Measurements from ENCODE around the gene ASTN2. TPM values are rescaled to one million over a fixed set of nuclear protein-coding genes. Genes with fewer than 3 reads are reported as not detected.

Gene ASTN2
- total RNA-seq, 1 donor, result 3.1 TPM

GRCh38 chr9:117138231-117138630, 276.6 kb downstream of the ASTN2 start:
- no peak overlapping the region for H3K4me3 ChIP-seq (ENCODE audit: low read length)
- no peaks in the 10 kb centered on the region for H3K27me3 ChIP-seq (ENCODE audit: insufficient read depth, low read length)
- no peaks in the 10 kb centered on the region for H3K4me1 ChIP-seq (ENCODE audit: insufficient read depth, low read length)
- no peaks in the 10 kb centered on the region for H3K9me3 ChIP-seq (ENCODE audit: low read depth, low read length)

GRCh38 chr9:117136461-117136860, 278.4 kb downstream of the ASTN2 start:
- H3K4me1 ChIP-seq (ENCODE audit: insufficient read depth, low read length), result no peaks in the 10 kb centered on the region
- no peaks in the 10 kb centered on the region for H3K9me3 ChIP-seq (ENCODE audit: low read depth, low read length)
- H3K4me3 ChIP-seq (ENCODE audit: low read length), result no peak overlapping the region
- H3K27me3 ChIP-seq (ENCODE audit: insufficient read depth, low read length), result no peaks in the 10 kb centered on the region

- Histone ChIP-seq H3K9me3 (ENCODE audit: low read depth, low read length) (no peaks in the 10 kb centered on the region), H3K4me1 (ENCODE audit: insufficient read depth, low read length) (no peaks in the 10 kb centered on the region), H3K4me3 (ENCODE audit: low read length) (no peak overlapping the region), H3K27me3 (ENCODE audit: insufficient read depth, low read length) (no peaks in the 10 kb centered on the region)
These were observed 279.3 kb downstream of the ASTN2 start for GRCh38 chr9:117135501-117136098.

- H3K27me3 ChIP-seq (ENCODE audit: insufficient read depth, low read length), result no peaks in the 10 kb centered on the region
- no peaks in the 10 kb centered on the region for H3K9me3 ChIP-seq (ENCODE audit: low read depth, low read length)
- H3K4me1 ChIP-seq (ENCODE audit: insufficient read depth, low read length), result no peaks in the 10 kb centered on the region
- no peak overlapping the region for H3K4me3 ChIP-seq (ENCODE audit: low read length)
These were observed 279.9 kb downstream of the ASTN2 start for GRCh38 chr9:117134826-117135500.

GRCh38 chr9:117126871-117127270, 288.0 kb downstream of the ASTN2 start:
- no peak overlapping the region for H3K4me3 ChIP-seq (ENCODE audit: low read length)
- H3K4me1 ChIP-seq (ENCODE audit: insufficient read depth, low read length), result no peaks in the 10 kb centered on the region
- no peaks in the 10 kb centered on the region for H3K27me3 ChIP-seq (ENCODE audit: insufficient read depth, low read length)
- no peaks in the 10 kb centered on the region for H3K9me3 ChIP-seq (ENCODE audit: low read depth, low read length)

- no peaks in the 10 kb centered on the region for H3K27me3 ChIP-seq (ENCODE audit: insufficient read depth, low read length)
- H3K9me3 ChIP-seq (ENCODE audit: low read depth, low read length), result no peaks in the 10 kb centered on the region
- no peak overlapping the region for H3K4me3 ChIP-seq (ENCODE audit: low read length)
- no peaks in the 10 kb centered on the region for H3K4me1 ChIP-seq (ENCODE audit: insufficient read depth, low read length)
These were observed 289.3 kb downstream of the ASTN2 start for GRCh38 chr9:117125531-117125930.

- Histone ChIP-seq H3K4me3 (ENCODE audit: low read length) (no peak overlapping the region), H3K9me3 (ENCODE audit: low read depth, low read length) (no peaks in the 10 kb centered on the region), H3K27me3 (ENCODE audit: insufficient read depth, low read length) (no peaks in the 10 kb centered on the region), H3K4me1 (ENCODE audit: insufficient read depth, low read length) (no peaks in the 10 kb centered on the region)
These were observed 291.1 kb downstream of the ASTN2 start for GRCh38 chr9:117123729-117124128.

- H3K27me3 ChIP-seq (ENCODE audit: insufficient read depth, low read length), result no peaks in the 10 kb centered on the region
- no peaks in the 10 kb centered on the region for H3K9me3 ChIP-seq (ENCODE audit: low read depth, low read length)
- H3K4me3 ChIP-seq (ENCODE audit: low read length), result no peak overlapping the region
- no peaks in the 10 kb centered on the region for H3K4me1 ChIP-seq (ENCODE audit: insufficient read depth, low read length)
These were observed 291.9 kb downstream of the ASTN2 start for GRCh38 chr9:117122953-117123352.

GRCh38 chr9:117122102-117122501, 292.8 kb downstream of the ASTN2 start:
- Histone ChIP-seq H3K4me1 (ENCODE audit: insufficient read depth, low read length) (no peaks in the 10 kb centered on the region), H3K9me3 (ENCODE audit: low read depth, low read length) (no peaks in the 10 kb centered on the region), H3K27me3 (ENCODE audit: insufficient read depth, low read length) (no peaks in the 10 kb centered on the region), H3K4me3 (ENCODE audit: low read length) (no peak overlapping the region)

- H3K27me3 ChIP-seq (ENCODE audit: insufficient read depth, low read length), result no peaks in the 10 kb centered on the region
- H3K4me3 ChIP-seq (ENCODE audit: low read length), result no peak overlapping the region
- no peaks in the 10 kb centered on the region for H3K4me1 ChIP-seq (ENCODE audit: insufficient read depth, low read length)
- H3K9me3 ChIP-seq (ENCODE audit: low read depth, low read length), result no peaks in the 10 kb centered on the region
These were observed 293.5 kb downstream of the ASTN2 start for GRCh38 chr9:117121316-117121715.

GRCh38 chr9:117120061-117120460, 294.8 kb downstream of the ASTN2 start:
- Histone ChIP-seq H3K4me3 (ENCODE audit: low read length) (no peak overlapping the region), H3K27me3 (ENCODE audit: insufficient read depth, low read length) (no peaks in the 10 kb centered on the region), H3K4me1 (ENCODE audit: insufficient read depth, low read length) (no peaks in the 10 kb centered on the region), H3K9me3 (ENCODE audit: low read depth, low read length) (no peaks in the 10 kb centered on the region)

- Histone ChIP-seq H3K4me3 (ENCODE audit: low read length) (no peak overlapping the region), H3K9me3 (ENCODE audit: low read depth, low read length) (no peaks in the 10 kb centered on the region), H3K27me3 (ENCODE audit: insufficient read depth, low read length) (no peaks in the 10 kb centered on the region)
These were observed 298.8 kb downstream of the ASTN2 start for GRCh38 chr9:117116084-117116483.

GRCh38 chr9:117114768-117115167, 300.1 kb downstream of the ASTN2 start:
- no peaks in the 10 kb centered on the region for H3K27me3 ChIP-seq (ENCODE audit: insufficient read depth, low read length)
- H3K9me3 ChIP-seq (ENCODE audit: low read depth, low read length), result no peaks in the 10 kb centered on the region
- no peak overlapping the region for H3K4me3 ChIP-seq (ENCODE audit: low read length)
- H3K4me1 ChIP-seq (ENCODE audit: insufficient read depth, low read length), result no peaks in the 10 kb centered on the region

More at GRCh38 chr9:117116084-117116483, 298.8 kb downstream of the ASTN2 start:
- H3K4me1 ChIP-seq (ENCODE audit: insufficient read depth, low read length), result no peaks in the 10 kb centered on the region

GRCh38 chr9:117104716-117105495, 310.0 kb downstream of the ASTN2 start:
- H3K9me3 ChIP-seq (ENCODE audit: low read depth, low read length), result no peaks in the 10 kb centered on the region
- H3K27me3 ChIP-seq (ENCODE audit: insufficient read depth, low read length), result no peaks in the 10 kb centered on the region
- no peak overlapping the region for H3K4me3 ChIP-seq (ENCODE audit: low read length)
- no peaks in the 10 kb centered on the region for H3K4me1 ChIP-seq (ENCODE audit: insufficient read depth, low read length)

GRCh38 chr9:117104206-117104605, 310.7 kb downstream of the ASTN2 start:
- H3K4me1 ChIP-seq (ENCODE audit: insufficient read depth, low read length), result no peaks in the 10 kb centered on the region
- H3K4me3 ChIP-seq (ENCODE audit: low read length), result no peak overlapping the region
- no peaks in the 10 kb centered on the region for H3K27me3 ChIP-seq (ENCODE audit: insufficient read depth, low read length)
- H3K9me3 ChIP-seq (ENCODE audit: low read depth, low read length), result no peaks in the 10 kb centered on the region

Measured in mononuclear cell (primary cell).